ENCODE measurements around the gene FAM180B.

Gene FAM180B

DNA sequence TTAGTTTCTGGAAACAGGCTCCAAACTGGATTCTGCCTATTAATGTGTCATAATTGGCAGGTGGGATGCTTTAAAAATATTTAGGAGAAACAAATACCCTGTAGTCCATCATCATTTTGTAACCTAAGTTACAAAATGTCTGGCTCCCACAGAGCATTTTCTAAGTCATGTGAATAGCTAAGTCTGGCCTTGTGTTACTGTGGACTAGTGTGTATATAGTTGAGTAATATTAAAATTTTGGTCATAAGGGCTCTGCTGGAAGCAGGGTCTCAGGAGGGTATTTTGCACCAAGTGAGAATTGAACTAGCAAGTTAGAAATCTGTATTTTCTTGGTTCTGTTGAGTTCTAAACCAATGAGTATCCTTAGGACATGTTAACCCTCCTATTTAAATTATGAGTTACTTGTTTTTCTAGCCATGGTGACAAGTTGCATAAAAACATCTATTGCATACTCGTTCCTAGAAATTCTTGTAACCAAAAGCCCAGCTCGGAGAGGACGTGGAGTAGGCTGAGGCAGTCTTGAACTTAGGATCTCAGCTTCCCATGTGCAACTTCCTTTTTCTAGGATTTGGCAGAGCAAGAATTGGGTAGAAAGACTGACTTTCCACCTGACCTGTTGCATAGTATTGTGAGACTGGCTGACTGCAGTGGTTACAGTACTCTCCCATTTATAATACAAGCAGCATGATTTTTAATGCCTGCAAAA, 15.7 kb upstream of the FAM180B start:
- no peak for DNase-seq

DNA sequence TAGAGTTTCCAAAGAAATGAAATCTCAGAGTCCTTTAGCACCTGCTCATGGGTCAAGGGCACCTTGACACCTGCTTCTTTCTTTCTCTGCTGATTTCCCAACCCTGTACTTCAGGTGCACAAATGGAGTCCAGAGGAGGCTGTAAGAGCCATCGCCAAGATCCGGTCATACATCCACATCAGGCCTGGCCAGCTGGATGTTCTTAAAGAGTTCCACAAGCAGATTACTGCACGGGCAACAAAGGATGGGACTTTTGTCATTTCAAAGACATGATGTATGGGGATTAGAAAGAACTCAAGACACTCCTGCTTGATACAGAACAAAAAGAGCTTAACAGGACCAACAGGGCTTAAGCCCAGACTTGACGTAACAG, 15.1 kb upstream of the FAM180B start:
- no peak for DNase-seq

DNA sequence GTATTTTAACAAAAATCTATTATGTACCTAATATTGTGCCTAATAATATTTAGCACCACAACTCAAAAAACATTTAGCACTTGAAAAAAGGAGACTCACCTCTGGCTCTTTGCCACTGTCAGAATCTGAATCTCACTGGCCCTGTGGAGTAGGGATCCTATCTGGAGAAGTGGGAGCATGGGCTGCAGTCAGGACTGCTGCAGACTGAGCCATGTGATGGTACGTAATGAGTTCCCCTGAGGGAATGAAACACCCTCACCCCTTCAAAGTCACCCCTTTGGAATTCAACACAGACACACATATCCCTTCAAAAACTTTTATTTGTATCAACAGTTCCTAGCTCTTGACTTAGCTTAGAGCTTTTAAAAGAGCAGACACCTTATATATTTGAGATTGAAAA, 14.6 kb upstream of the FAM180B start:
- no peak for DNase-seq

DNA sequence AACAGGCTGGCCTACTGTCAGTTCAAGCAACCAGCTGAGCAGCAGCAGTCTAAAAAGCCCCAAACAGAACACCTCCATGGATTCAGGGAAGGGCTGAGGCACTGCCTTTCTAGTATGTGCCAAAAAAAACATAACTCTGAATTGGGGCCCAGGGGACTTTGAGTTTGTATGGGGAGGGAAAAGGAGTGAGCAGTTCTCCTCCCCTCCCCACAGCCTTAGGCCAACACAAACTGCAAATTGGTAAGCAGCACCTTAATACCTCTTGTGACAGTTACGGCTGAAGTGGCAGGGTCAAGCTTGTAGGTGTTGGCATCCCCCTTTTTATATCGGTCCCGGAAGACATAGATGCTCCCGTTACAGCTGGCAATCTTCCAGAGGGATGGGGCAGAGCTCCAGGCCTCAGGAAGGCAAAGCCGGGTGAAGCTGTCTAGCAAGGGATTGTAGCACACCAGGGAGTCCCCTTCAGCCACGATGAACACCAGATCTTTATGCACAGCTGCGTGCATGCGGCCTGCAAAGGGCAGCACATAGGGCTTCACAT, 13.7 kb upstream of the FAM180B start:
- DNase-seq, result no peak

DNA sequence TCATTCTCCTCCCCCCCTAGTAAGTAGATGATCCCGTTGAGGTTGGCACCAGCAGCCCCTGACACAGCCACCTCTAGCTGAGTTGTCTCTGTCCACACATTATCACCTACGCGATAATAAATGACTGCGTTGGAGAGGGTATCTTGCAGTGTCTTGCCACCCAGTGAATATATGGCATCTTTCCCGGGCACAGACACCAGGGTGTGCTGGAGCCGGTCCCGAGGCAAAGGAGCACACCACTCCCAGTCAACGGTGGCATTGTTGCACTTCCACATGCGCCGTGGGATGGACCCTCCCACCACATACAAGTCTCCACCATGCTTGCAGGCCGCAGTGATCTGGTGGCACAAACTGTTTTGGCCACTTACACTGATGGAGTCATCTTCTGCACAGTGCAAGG, 13.2 kb upstream of the FAM180B start:
- no peak for DNase-seq

DNA sequence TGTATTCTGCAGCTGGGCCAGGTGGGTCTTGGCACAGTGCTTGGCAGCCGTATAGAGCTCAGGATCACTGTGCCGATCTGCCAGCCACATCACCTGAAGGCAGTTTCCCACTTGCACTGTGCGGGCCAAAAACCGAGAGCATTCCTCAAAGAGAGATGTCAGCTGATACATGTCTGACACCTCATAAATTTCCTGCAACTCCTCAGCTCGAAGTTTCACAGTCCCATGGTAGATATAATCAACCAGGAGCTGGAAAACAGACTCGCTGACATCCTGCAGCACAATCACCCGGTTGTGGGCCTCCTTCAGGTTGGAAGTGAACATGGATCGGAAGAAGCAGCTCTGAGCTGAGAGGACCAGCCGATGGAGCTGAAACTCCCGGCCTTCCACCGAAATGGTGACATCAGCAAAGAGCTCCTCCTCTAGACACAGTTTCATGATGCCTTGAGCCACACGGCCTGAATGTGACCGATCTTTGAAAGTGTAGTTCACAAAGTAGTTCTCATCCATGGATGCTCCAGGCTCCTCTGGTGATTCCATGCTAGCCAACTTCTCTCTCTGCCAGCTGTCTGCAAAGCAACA, 8.9 kb upstream of the FAM180B start:
- no peak for DNase-seq

DNA sequence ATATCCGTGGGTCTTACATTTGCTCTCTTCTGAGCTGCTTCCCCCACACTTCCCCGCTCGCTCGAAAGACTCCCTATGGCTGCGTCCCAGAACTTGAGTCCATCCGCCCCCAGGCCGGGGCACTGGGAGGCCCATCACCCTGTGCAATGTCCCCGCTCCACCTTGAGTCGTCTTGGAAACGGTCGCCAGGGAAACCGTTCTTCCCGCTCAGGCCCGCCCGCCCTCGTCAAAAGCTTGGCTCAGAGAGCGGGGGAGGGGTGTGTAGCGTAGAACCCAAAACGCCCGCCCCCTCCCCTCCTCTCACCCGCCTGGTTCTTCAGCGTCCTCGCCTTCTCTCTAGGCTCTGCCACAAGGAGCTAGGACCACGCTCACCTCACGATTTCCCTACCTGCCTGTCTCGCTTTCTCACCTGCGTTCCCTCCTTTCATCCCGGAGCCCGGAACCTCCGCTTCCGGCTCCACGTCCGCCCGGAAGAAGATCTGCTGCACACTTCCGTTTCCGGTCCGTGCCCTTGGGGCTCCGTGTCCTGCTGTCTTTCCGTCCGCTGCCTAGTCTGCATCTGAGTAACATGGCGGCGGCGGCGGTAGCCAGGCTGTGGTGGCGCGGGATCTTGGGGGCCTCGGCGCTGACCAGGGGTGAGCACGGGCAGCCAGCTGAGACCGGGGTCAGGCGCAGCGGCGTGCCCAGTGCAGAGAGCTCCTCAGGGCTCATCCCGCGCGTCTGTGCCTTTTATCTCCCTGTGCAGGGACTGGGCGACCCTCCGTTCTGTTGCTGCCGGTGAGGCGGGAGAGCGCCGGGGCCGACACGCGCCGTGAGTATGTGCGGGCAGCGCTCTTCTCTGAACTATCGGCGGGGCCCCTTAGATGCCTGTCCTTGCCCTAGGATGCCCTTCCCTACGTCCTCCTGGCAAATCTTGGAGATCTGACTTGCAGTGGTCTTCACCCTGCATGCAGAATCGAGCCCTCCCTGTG, 7.7 kb upstream of the FAM180B start, which contains the start of the genes KBTBD4 and NDUFS3:
TSS of gene KBTBD4 (minus strand) at position 447 of the 971 bp plus-strand sequence. CDS start at position 428, 19 bp downstream.
TSS of gene NDUFS3 (plus strand) at position 551 of the 971 bp plus-strand sequence. CDS start at position 569, 18 bp downstream.
- peak; percentile 98 for DNase-seq

DNA sequence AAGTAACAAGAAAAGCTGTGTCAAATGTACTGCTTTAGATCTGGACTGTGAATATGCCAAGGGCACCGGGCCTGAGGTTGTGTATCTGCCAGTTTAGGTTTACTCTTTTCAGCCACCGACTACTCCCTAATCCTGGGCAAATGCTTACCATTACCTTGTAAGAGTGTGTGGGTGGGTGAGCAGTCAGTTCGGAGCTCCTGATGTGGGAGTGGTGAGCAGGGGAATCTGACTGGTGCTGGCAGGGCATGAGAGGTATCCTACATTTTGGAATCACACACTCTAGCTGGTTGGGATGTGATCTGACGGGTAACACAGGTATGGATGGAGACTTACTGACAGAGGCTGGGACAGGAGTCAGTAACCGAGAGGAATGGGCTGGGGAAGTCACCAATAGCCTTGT, 2.6 kb upstream of the FAM180B start:
- DNase-seq, result no peak

DNA sequence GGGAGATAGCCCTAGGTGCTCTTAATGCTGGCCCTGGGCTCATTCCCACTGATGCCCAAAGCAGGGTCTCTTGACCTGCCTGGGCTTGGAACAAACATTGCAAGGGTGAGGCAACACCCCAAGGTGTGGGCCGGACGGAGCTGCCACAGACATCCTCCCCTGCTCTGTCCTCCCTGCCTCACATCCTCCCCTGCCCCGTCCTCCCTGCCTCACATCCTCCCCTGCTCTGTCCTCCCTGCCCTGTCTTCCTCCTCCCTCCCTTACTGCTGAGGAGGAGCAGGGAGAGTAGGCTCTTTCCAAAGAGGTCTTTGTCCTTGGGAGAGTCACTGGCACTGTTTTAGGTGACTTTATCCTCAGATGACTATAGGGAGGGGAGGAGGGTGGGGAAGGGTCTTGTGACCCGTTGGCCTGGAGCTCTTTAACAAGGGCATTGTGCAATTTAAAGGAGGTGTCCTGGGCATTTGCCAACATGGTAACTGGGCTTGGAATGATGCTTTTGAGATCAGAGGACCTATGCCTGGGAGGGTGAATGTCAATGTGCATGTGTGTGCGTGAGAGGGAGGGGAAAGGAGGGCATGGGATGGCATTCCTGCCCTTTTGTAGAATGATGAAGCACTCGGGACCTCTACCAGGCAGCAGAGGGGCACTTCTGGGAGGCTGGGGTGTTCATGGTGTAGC, 700 bp downstream of the FAM180B start:
- DNase-seq, result no peak

DNA sequence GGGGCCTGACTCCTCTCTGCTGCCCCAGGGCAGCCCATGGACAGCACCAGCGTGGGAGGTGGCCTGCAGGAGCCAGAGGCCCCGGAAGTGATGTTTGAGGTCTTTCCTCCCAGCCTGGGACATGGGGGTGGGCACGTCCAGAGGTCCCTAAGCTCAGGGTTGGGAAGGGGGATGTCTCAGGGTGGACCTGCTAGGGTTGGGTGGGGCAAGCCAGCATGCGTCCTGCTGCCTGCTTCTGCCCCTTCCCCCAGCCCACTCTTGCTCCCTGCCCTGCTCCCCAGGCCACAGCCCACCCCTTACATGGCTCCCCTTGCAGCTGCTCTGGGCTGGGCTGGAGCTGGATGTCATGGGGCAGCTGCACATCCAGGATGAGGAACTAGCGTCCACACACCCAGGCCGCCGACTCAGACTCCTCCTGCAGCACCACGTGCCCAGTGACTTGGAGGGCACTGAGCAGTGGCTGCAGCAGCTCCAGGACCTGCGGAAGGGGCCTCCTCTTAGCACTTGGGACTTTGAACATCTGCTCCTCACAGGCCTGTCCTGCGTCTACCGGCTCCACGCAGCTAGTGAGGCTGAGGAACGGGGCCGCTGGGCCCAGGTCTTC, 1.3 kb downstream of the FAM180B start:
- no peak for DNase-seq

DNA sequence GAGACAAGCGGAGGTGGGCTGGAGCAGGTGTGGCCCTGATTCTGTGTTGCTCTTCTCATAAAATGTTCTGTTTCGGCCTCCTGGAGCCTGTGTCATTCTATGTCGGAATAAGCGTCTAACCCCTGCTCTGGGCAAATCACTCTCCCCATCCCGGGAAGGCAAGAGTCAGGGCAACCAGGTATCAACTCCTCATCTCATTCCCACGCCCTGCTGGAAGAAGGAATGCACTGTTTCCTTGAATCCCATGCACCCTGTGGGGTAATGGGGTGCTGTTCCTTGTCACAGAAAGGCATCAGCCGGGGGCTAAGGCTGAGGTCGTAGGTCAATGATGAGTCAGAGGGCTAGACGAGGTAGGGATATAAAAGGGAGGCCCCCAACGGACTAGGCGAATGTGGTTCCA, 2.6 kb downstream of the FAM180B start:
- no peak for DNase-seq

DNA sequence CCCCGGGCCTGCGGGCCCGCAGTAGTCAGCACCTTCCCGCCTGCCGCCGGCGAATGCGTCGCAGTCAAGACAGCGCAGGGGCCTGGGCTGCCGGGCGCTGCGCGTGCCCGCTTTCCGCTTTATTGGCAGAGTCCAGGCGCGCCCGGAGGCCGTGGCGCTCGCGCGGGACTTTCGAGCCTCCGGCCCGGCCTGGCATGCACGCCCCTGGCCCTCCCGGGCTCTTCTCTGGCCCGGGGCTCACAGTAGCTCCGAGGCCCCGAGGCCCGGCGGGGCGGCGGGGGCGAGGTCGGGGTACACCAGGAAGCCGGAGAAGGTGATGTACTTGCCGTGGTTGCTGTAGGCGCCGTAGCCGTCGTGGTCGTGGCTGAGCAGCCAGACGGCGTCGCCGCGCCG, 3.1 kb downstream of the FAM180B start:
- no peak for DNase-seq

DNA sequence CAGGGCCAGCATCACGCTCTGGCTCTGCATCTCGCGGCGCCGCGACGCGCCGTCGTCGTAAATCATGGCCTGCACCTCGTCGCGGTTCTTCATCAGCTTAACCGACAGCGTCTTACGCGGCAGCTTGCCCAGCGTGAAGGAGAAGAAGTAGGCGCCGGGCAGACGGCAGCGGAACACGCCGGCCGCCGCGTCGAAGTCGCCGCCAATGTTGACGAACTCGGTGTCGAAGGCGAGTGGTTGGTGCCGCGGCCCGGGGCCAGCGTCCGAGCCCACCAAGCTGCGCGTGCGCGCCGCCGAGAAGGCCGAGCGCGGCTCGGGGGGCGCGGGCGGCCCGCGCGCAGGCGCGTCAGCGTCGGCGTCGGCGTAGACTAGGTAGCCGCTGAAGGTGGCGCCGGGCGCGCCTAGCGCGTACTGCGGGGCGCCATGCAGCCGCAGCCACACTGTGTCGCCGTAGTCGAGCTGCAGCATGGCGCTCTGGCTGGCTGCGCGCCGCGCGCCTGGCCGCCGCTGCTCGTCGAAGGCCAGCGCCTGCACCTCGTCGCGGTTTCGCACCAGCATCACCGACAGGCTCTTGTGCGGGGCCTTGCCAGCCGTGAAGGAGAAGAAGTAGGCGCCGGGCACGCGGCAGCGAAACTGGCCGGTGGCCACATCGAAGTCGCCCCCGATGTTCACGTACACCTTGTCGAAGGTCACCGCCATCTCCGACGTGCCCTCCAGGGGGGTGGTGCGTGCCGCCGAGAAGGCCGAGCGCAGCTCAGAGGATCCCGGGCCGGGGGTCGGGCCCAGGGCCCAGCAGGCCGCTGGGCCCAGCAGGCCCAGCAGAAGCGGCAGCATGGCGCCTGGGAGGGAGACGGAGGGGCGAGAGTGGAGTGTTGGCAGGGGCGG, 3.7 kb downstream of the FAM180B start:
- no peak for DNase-seq

DNA sequence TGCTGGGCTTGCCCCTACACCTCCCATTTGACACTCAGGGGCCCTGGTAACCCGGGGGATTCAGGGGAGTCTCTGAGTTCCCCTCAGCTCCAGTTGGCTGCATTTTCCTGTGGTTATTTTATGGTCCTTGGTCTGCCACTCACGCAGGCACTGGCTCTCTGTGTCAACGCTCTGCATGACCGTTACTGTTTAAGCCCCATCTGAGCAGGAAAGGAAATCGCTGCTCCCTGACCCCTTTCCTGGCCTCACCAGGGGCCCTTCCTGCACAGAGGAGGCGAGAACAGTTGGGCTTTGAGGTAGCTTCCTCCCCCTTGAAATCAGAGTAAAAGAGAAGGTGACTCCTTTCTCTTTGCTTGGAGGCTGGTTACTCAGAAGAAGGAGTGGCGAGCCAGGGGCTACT, 5.3 kb downstream of the FAM180B start:
- DNase-seq, result no peak

DNA sequence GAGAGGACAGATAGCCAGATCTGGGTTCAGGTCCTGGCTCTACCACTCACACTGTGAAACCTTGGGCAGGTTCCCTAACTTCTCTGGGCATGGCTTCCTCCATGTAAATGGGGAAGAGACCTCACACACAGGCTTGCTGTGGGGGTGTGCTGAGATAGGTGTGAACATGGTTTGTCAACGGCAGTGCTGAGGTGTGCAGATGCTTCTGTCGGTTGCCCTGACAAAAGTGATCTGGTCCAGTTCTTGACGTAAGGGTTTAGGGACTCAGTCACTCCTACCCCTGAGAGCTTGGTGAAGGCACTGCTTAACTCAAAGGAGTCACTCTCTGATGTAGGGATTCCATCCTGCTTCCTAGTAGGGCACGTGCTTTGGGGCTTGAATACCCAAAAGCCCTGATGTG, 5.8 kb downstream of the FAM180B start:
- DNase-seq, result no peak

DNA sequence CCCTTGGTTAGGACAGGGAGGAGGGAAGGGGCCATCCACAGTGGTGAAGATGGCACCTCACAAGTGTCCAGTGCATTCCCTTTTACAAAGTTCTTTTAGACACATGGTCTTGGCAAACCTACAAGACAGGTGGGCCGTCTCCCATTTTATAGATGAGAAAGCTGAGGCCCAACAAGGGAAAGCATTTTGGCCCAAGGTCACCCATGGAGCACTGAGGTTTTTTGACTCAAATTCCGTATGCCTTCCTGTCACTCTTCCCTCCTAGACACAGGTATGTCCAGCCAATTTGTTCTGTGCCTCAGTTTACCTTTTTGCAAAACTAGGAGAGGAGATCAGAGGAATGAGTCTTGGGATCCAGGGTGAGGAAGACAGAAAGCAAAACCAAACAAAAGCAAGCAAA, 6.5 kb downstream of the FAM180B start:
- no peak for DNase-seq

DNA sequence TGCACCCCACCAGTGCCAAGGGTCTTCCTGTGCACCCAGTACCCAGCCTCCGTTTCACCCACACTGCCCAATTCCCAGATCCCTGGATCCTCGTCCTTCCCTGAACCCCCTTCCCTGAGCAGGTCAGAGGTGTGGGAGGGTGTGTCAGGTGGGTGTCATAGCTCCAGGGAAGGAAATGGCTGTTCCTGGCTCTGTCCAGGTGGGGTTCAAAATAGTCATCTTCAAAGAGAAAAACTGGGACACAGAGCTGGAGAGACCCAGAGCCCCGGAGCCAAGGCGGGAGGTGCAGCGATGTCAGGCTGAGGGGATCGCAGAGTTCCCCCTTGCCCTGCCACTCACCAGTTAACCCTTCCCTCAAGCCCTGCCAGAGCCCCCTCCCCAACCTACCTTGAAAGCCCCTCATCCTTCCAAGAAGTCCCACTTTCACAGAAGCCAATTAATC, 7.0 kb downstream of the FAM180B start:
- DNase-seq, result no peak

DNA sequence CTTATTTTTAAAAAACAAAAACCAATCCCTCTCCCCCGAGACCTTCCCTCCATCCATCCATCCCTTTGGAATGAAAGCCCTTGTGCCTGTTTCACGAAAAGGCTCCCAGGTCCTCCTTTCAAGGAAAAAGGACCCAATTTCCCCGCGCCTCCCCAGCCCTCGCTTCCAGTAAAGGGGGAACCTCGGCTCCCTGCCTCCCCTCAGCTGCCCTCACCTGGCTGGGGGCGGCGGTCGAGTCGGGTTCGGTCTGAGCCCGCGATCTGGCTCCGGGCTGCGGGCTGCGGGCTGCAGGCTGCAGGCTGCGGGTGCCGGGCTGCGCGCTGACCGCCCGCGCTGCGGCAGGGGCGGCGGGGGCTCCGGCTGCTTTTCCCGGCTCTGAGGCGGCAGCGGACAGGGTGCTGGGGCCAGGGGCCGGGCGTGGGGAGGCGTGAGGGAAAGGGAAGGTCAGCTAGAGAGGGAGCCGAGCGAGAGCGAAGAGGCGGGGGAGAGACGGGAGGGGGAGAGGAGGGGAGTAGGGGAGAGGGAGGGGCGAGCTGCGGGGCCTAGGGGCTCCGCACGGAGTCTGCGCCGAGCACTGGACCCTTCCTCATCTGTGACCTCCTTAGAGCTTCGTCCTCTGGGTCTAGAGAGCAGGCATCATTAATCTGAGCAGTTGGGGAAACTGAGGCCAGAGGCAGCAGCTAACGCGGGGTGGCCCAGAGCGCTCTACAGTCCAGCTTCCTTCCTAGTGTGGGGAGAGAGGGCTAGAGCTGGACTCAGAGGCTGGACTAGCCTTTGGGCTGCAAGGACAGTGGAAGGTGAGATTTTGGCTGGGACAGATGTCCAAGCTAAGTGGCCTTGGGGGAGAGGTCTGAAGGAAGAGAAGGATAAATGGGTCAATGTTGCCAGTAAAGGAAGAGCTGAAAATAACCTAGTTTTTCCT, 7.7 kb downstream of the FAM180B start, which contains the start of gene C1QTNF4:
TSS of gene C1QTNF4 (minus strand) at position 478 of the 922 bp plus-strand sequence. CDS start 3,601 bp downstream, outside the sequence.
- DNase-seq, result no peak

DNA sequence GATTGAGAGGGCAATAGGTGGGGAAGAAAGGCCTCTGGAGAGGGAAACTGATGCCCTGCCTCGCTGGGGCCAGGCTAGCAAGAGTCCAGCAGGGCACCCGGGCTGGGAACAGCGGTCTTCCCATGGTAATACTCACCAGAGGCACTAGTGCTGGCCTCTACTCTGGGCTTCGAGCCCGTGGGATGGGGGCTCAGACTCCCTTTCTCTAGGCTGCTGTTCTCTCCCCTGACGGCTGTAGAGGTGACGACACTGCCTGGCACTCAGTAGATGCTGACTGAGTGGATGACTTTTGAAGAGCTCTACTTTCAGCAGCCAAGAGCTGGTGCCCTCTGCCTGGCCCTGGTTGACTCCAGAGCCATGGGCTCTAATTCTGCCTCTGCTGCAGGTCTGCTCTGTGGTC, 8.6 kb downstream of the FAM180B start:
- DNase-seq, result no peak

DNA sequence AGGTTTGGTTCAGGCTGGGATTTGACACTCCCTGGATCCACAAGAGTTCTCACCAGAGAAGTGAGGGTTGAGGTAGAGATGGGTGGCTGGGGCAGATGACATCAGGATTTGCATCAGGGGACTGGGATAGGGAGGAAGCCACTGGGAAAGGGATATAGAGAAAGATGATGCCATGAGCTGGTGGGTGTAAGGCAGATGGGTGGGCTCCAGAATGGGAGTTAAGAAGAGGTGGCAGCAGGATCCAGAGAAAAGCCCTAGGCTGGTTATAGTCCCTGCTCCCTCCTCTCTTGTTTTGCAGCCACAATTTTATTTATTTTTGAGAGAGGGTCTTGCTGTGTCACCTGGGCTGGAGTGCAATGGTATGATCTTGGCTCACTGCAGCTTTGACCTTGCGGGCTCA, 9.5 kb downstream of the FAM180B start:
- no peak for DNase-seq

Data from activated CD8-positive, alpha-beta memory T cell treated with anti-CD3 and anti-CD28 coated beads, Interleukin-2, amount 50 U/mL, for 48 hours (primary cell).